Measurements from ENCODE around the gene A1BG. TPM values are rescaled to one million over a fixed set of nuclear protein-coding genes. Genes with fewer than 3 reads are reported as not detected.

The A1BG gene
- total and polyA plus RNA-seq, 7 experiments from 2014 or later: 7.0 to 60.1 (median 16.2) TPM

GRCh38 chr19:58307736-58308135, 45.6 kb downstream of the A1BG start:
- Mint-ChIP-seq H3K4me1 (peaks cover 35 to 68% (median 58%) of the 10 kb centered on the region in 7 donors), H3K9me3 (peaks cover 0 to 15% (median 2%) of the 10 kb centered on the region in 11 donors), H3K27me3 (no peaks in the 10 kb centered on the region), H3K27ac (peak overlapping the region in 4 of 9 donors; percentile 36 to 79 (median 62)), H3K36me3 (peaks cover 29 to 86% (median 57%) of the 10 kb centered on the region in 5 donors), H3K4me3 (peak overlapping the region in 5 of 10 donors; percentile 11 to 33 (median 16))
- ChIA-PET POLR2A (interaction anchor here (1.0 kb wide), 1 partner anchor 11 kb away, joined by 5 read pairs; no protein-coding TSS in a partner anchor), CTCF (no interaction called here)
- Histone ChIP-seq H3K4me1 (ENCODE audit: control insufficient read depth in 2 of 2, insufficient read depth in 2 of 2, low read length in 2 of 2) (peaks cover 14 to 20% of the 10 kb centered on the region in 2 donors), H3K27me3 (ENCODE audit: control insufficient read depth in 2 of 2, insufficient read depth in 2 of 2, low read length in 2 of 2) (no peaks in the 10 kb centered on the region), H3K9me3 (ENCODE audit: control insufficient read depth in 2 of 3, low read length in 3 of 3) (no peaks in the 10 kb centered on the region), H3K4me3 (ENCODE audit: low read length) (no peak overlapping the region), H3K36me3 (ENCODE audit: control insufficient read depth in 2 of 3, insufficient read depth in 3 of 3, low read length in 3 of 3) (peaks cover 3 to 47% (median 4%) of the 10 kb centered on the region in 3 experiments), H3K27ac (ENCODE audit: low read depth, low read length) (no peak overlapping the region)
- intact Hi-C loops (cut with micrococcal nuclease): loop anchor here in 1 of 2 donors (5.0 kb wide), 1 partner anchor 40 kb away; no protein-coding TSS in a partner anchor
- ATAC-seq: no peak
- DNase-seq: no peak

DNA sequence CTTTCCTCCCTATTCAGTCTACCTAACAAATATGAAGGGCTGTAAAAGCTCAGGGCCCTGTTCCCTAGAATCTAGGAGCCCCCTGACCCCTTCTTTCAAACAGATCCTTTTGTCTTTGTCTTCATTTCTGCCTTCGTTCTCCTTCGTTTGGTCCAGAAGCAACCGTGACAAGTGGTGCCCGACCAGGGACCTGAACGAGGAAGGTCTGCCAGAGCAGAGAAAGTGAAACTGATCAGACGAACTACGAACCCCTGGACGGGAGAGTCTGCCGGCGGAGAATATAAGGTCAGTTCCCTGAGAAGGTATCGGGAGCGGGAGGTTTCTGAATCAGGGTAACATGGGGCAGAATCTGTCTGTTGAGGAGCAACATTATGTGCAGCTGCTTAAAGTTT, 47.4 kb downstream of the A1BG start:
- peak overlapping the region; percentile 98 to 100 (median 99) for H3K27ac Mint-ChIP-seq
- DNase-seq (no peak), ATAC-seq (no peak)
- H3K4me1 Mint-ChIP-seq: peaks cover 33 to 65% (median 55%) of the 10 kb centered on the region in 7 donors
- Histone ChIP-seq H3K4me1 (ENCODE audit: control insufficient read depth in 2 of 2, insufficient read depth in 2 of 2, low read length in 2 of 2) (peaks cover 14 to 20% of the 10 kb centered on the region in 2 donors), H3K36me3 (ENCODE audit: control insufficient read depth in 2 of 3, insufficient read depth in 3 of 3, low read length in 3 of 3) (peaks cover 0 to 32% (median 3%) of the 10 kb centered on the region in 3 experiments), H3K4me3 (ENCODE audit: low read length) (peak overlapping the region; percentile 69), H3K9me3 (ENCODE audit: control insufficient read depth in 2 of 3, low read length in 3 of 3) (no peaks in the 10 kb centered on the region), H3K27ac (ENCODE audit: low read depth, low read length) (peak overlapping the region; percentile 91), H3K27me3 (ENCODE audit: control insufficient read depth in 2 of 2, insufficient read depth in 2 of 2, low read length in 2 of 2) (no peaks in the 10 kb centered on the region)
- peaks cover 16 to 82% (median 58%) of the 10 kb centered on the region in 5 donors for H3K36me3 Mint-ChIP-seq
- H3K4me3 Mint-ChIP-seq: peak overlapping the region; percentile 94 to 100 (median 98)
- H3K27me3 Mint-ChIP-seq: no peaks in the 10 kb centered on the region
- CTCF ChIA-PET: interaction anchor here (1.0 kb wide), 1 partner anchor 284 kb away, joined by 3 read pairs; no protein-coding TSS in a partner anchor
- intact Hi-C loops (cut with micrococcal nuclease): loop anchor here (1.0 to 5.0 kb wide), 24 partner anchors 20 to 1066 kb away; partner anchors contain the start of genes TRAPPC2B (in 2 of the 2), ZNF132 (in 2 of the 2), ZNF274 (in 2 of the 2) and ZNF497 (in 2 of the 2)
- POLR2A ChIA-PET: interaction anchor here (0.6 to 4.0 kb wide), 9 partner anchors 9 to 566 kb away, joined by 3 to 21 read pairs (median 3); partner anchors contain the start of genes ZNF274, ZNF497 and ZNF8
- peaks cover 0 to 18% (median 2%) of the 10 kb centered on the region in 11 donors for H3K9me3 Mint-ChIP-seq

GRCh38 chr19:58305065-58305931, 48.0 kb downstream of the A1BG start, which contains the start of gene ERVK3-1:
TSS of gene ERVK3-1 (plus strand) at chr19:58305377. CDS start at chr19:58312169, 6,792 bp downstream.
- ChIA-PET POLR2A (interaction anchor here (0.6 to 4.0 kb wide), 12 partner anchors 9 to 565 kb away, joined by 3 to 21 read pairs (median 3); partner anchors contain the start of genes ZNF274, ZNF497, ZNF584 and ZNF8), CTCF (no interaction called here)
- Histone ChIP-seq H3K9me3 (ENCODE audit: control insufficient read depth in 2 of 3, low read length in 3 of 3) (no peaks in the 10 kb centered on the region), H3K27me3 (ENCODE audit: control insufficient read depth in 2 of 2, insufficient read depth in 2 of 2, low read length in 2 of 2) (no peaks in the 10 kb centered on the region), H3K4me1 (ENCODE audit: control insufficient read depth in 2 of 2, insufficient read depth in 2 of 2, low read length in 2 of 2) (peaks cover 14 to 20% of the 10 kb centered on the region in 2 donors), H3K4me3 (ENCODE audit: low read length) (peak within 1 kb of the TSS; percentile 69), H3K27ac (ENCODE audit: low read depth, low read length) (peak within 1 kb of the TSS; percentile 91), H3K36me3 (ENCODE audit: control insufficient read depth in 2 of 3, insufficient read depth in 3 of 3, low read length in 3 of 3) (peaks cover 0 to 38% (median 4%) of the 10 kb centered on the region in 3 experiments)
- peaks cover 16 to 84% (median 64%) of the 10 kb centered on the region in 5 donors for H3K36me3 Mint-ChIP-seq
- peak within 1 kb of the TSS; percentile 94 to 100 (median 98) for H3K4me3 Mint-ChIP-seq
- peaks cover 33 to 64% (median 55%) of the 10 kb centered on the region in 7 donors for H3K4me1 Mint-ChIP-seq
- ATAC-seq: peak; percentile 99
- H3K9me3 Mint-ChIP-seq: peaks cover 0 to 21% (median 2%) of the 10 kb centered on the region in 11 donors
- DNase-seq: peak; percentile 80 to 95 (median 93)
- H3K27ac Mint-ChIP-seq: peak within 1 kb of the TSS; percentile 98 to 100 (median 99)
- no peaks in the 10 kb centered on the region for H3K27me3 Mint-ChIP-seq
- intact Hi-C loops (cut with micrococcal nuclease): loop anchor here (1.0 to 5.0 kb wide), 24 partner anchors 21 to 1065 kb away; partner anchors contain the start of genes TRAPPC2B (in 2 of the 2), ZNF132 (in 2 of the 2), ZNF274 (in 2 of the 2) and ZNF497 (in 2 of the 2)

DNA sequence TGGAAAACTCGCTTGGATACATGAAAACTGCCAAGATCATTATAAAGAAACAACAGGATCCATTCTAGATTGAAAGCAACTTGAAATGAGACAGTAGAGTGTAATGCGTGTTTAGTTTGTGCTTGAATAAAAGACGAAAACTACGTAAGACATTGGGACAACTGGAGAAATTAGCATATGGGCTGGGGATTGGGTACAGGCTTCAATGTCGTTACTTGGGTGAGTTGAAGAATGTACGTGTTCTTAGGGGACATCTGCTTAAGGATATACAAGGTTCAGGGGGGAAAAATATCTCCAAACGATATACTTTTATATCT, 48.6 kb downstream of the A1BG start:
- no peaks in the 10 kb centered on the region for H3K9me3 ChIP-seq (ENCODE audit: control insufficient read depth in 2 of 3, low read length in 3 of 3)
- peak overlapping the region; percentile 98 to 100 (median 99) for H3K27ac Mint-ChIP-seq
- peaks cover 0 to 44% (median 4%) of the 10 kb centered on the region in 3 experiments for H3K36me3 ChIP-seq (ENCODE audit: control insufficient read depth in 2 of 3, insufficient read depth in 3 of 3, low read length in 3 of 3)
- peak overlapping the region; percentile 91 for H3K27ac ChIP-seq (ENCODE audit: low read depth, low read length)
- peak overlapping the region; percentile 94 to 100 (median 98) for H3K4me3 Mint-ChIP-seq
- peaks cover 11 to 84% (median 63%) of the 10 kb centered on the region in 5 donors for H3K36me3 Mint-ChIP-seq
- H3K27me3 ChIP-seq (ENCODE audit: control insufficient read depth in 2 of 2, insufficient read depth in 2 of 2, low read length in 2 of 2): no peaks in the 10 kb centered on the region
- H3K9me3 Mint-ChIP-seq: peaks cover 0 to 25% (median 5%) of the 10 kb centered on the region in 11 donors
- ChIA-PET POLR2A (interaction anchor here (0.7 to 4.0 kb wide), 8 partner anchors 19 to 121 kb away, joined by 3 to 21 read pairs (median 4); partner anchors contain the start of genes ZNF497, ZNF584 and ZNF8), CTCF (no interaction called here)
- no peak for DNase-seq
- H3K27me3 Mint-ChIP-seq: no peaks in the 10 kb centered on the region
- peaks cover 14 to 20% of the 10 kb centered on the region in 2 donors for H3K4me1 ChIP-seq (ENCODE audit: control insufficient read depth in 2 of 2, insufficient read depth in 2 of 2, low read length in 2 of 2)
- H3K4me3 ChIP-seq (ENCODE audit: low read length): peak overlapping the region; percentile 69
- ATAC-seq: no peak
- intact Hi-C loops (cut with micrococcal nuclease): loop anchor here (1.0 to 5.0 kb wide), 24 partner anchors 22 to 1064 kb away; partner anchors contain the start of genes TRAPPC2B (in 2 of the 2), ZNF132 (in 2 of the 2), ZNF274 (in 2 of the 2) and ZNF497 (in 2 of the 2)
- H3K4me1 Mint-ChIP-seq: peaks cover 33 to 58% (median 54%) of the 10 kb centered on the region in 7 donors

GRCh38 chr19:58304255-58304654, 49.0 kb downstream of the A1BG start:
- Mint-ChIP-seq H3K4me1 (peaks cover 30 to 53% (median 49%) of the 10 kb centered on the region in 7 donors), H3K9me3 (peaks cover 0 to 23% (median 6%) of the 10 kb centered on the region in 11 donors), H3K27me3 (no peaks in the 10 kb centered on the region), H3K4me3 (peak overlapping the region; percentile 94 to 100 (median 98)), H3K36me3 (peaks cover 7 to 82% (median 59%) of the 10 kb centered on the region in 5 donors), H3K27ac (peak overlapping the region; percentile 98 to 100 (median 99))
- Histone ChIP-seq H3K27ac (ENCODE audit: low read depth, low read length) (peak overlapping the region; percentile 91), H3K9me3 (ENCODE audit: control insufficient read depth in 2 of 3, low read length in 3 of 3) (no peaks in the 10 kb centered on the region), H3K36me3 (ENCODE audit: control insufficient read depth in 2 of 3, insufficient read depth in 3 of 3, low read length in 3 of 3) (peaks cover 0 to 42% (median 4%) of the 10 kb centered on the region in 3 experiments), H3K4me3 (ENCODE audit: low read length) (peak overlapping the region; percentile 69), H3K27me3 (ENCODE audit: control insufficient read depth in 2 of 2, insufficient read depth in 2 of 2, low read length in 2 of 2) (no peaks in the 10 kb centered on the region), H3K4me1 (ENCODE audit: control insufficient read depth in 2 of 2, insufficient read depth in 2 of 2, low read length in 2 of 2) (peaks cover 14 to 20% of the 10 kb centered on the region in 2 donors)
- DNase-seq (no peak), ATAC-seq (no peak)
- ChIA-PET CTCF (no interaction called here), POLR2A (interaction anchor here (0.5 to 4.0 kb wide), 10 partner anchors 18 to 597 kb away, joined by 3 to 21 read pairs (median 4); partner anchors contain the start of genes TRIM28, ZNF497, ZNF584 and ZNF8)
- intact Hi-C loops (cut with micrococcal nuclease): loop anchor here in 1 of 2 donors (2.0 kb wide), 1 partner anchor 163 kb away; the partner anchor contains the start of gene ZNF324
